Stomach (tissue), 9 donors: ENCODE data around the gene QRFP. TPM values are rescaled to one million over a fixed set of nuclear protein-coding genes. Genes with fewer than 3 reads are reported as not detected.

ENCODE experiments used
- DNase-seq, 2 donors: peaks; one replicate each; pipeline versions ENCODE4 v3.0.0 to v3.0.0-alpha.2; 2013 to 2019
- H3K27ac ChIP-seq, 5 donors: fragments of 200-600 bp in 4 of 5; sonication (generic) in 4 of 5; one replicate each; pipeline ENCODE4 v1.5.1; 2013 to 2019; ENCODE audit warnings: mild to moderate bottlenecking in 1 of 5, moderate library complexity in 1 of 5
- H3K27me3 ChIP-seq, 3 donors: fragments of 200-600 bp; sonication (generic); one replicate each; pipeline ENCODE4 v1.5.1; 2017 to 2019; ENCODE audit warnings: mixed run types in 1 of 3
- H3K36me3 ChIP-seq, 4 donors: fragments of 200-600 bp; sonication (generic); 1 replicate in 3 of 4; 2 replicates in 1 of 4; pipeline ENCODE4 v1.5.1; 2016 to 2019
- H3K4me1 ChIP-seq, 4 donors: fragments of 200-600 bp; sonication (generic); one replicate each; pipeline ENCODE4 v1.5.1; 2016 to 2019
- H3K4me3 ChIP-seq, 4 donors: fragments of 200-600 bp; sonication (generic) in 3 of 4; one replicate each; pipeline ENCODE4 v1.5.1; 2016 to 2019; ENCODE audit warnings: mild to moderate bottlenecking in 1 of 4
- H3K9me3 ChIP-seq, 4 donors: fragments of 200-600 bp; sonication (generic); one replicate each; pipeline ENCODE4 v1.5.1; 2016 to 2019
- CTCF ChIP-seq, 7 experiments: fragments of 450-650 bp in 4 of 7; fragments of 200-600 bp in 3 of 7; sonication (generic) in 3 of 7; IDR thresholded peaks; one replicate each; pipeline ENCODE4 v1.5.1; 2016 to 2019; ENCODE audit warnings: antibody characterized with exemption in 7 of 7, control low read depth in 2 of 7, mild to moderate bottlenecking in 1 of 7
- EP300 ChIP-seq: sonication (generic); formaldehyde crosslinking; IDR thresholded peaks from one replicate; pipeline ENCODE4 v1.6.1; 2017; ENCODE audit warnings: antibody characterized with exemption
- POLR2A ChIP-seq, 4 donors: fragments of 450-650 bp; IDR thresholded peaks; one replicate each; pipeline ENCODE4 v1.6.1; 2016; ENCODE audit warnings: antibody characterized with exemption in 4 of 4, control low read depth in 2 of 4, mild to moderate bottlenecking in 1 of 4, moderate library complexity in 1 of 4
- POLR2AphosphoS5 ChIP-seq, 3 donors: sonication (generic); formaldehyde crosslinking; IDR thresholded peaks; one replicate each; pipeline ENCODE4 v1.6.1; 2016; ENCODE audit warnings: antibody characterized with exemption in 3 of 3
- WGBS, 5 donors: extraction: QIAGEN DNeasy Blood & Tissue Kit in 3 of 5; methylation state at CpG; one replicate each; pipeline versions ENCODE4 v1.1.5 to v1.1.7; 2013 to 2018; 5-methylcytosine and 5-hydroxymethylcytosine counted together
- intact Hi-C: fragments of 100-400 bp; cut with DNase I; formaldehyde crosslinking; loops from one replicate; pipeline ENCODE4 v1.15.1; 2023; ENCODE audit warnings: low total_unique reads
- polyA plus RNA-seq, 3 donors: library from polyadenylated mRNA; stranded (reverse); fragments of 200-250 nt; gene quantifications; one replicate each; pipeline ENCODE4 v1.2.3, GENCODE V29; 2013
- total RNA-seq, 5 donors: library from RNA; depleted of rRNA; stranded (reverse); fragments of >200 nt; gene quantifications; one replicate each; pipeline versions ENCODE4 v1.1.0 to v1.2.3, GENCODE V29; 2014 to 2016
- donor health status: healthy with polysubstance abuse.
- donor health status: Bipolar disorder and iron deficiency.
- donor health status: healthy.

Gene QRFP
- total and polyA plus RNA-seq, 8 donors: not detected

DNA sequence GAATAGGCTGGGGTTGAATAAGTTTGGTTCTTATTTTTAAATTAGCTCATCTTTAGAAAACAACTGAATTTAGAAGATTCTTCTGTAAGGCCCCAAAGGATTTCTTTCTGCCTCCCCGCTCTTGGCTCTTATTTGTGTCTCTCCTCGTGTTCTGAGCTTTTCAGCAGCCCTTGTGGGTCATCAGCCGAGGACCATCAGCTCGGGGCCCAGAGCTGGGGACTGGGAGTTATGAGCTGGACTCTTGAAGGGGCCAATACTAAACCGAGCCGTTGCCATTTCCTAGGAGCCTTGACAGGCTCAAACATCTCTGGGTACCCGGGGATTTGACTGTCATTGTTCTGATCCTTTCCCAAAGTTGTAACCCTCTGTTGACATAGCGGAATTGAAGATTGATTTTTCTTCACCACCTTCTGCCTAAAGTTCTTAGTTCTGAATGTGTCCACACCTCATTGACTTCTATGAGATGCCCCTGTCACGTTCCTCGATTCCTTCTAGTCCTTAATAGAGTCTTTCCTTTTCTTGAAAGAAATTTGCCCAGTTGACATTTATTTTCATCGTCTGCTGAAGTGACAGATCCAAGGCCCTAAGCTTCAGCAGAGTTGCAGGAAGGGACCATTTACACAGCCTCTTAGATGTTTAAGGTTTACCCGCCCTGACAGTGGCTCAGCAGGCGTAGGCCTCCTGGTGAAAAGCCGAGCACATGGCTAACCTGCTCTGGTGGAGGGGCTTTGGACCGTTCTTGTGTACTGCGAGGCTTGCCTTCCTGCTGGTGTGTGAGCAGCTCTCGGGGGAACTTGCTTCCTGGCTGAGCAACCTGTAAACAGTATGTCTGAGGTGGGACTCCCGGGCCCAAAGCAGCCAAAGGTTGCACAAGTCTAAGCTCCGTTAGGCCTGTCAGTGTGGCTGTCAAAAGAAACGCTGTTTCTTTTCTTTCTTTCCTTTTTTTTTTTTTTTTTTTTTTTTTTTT lies 37.6 kb downstream of the QRFP start:
- H3K27ac ChIP-seq: peak overlapping the region in 4 of 5 donors; percentile 25 to 85 (median 73)
- DNase-seq: peak in 1 of 2 donors; percentile 44
- whole genome bisulfite sequencing, 5 donors: 68 to 80% (median 74%) methylated on average over 20 of the region's 20 CpGs

GRCh38 chr9:130857864-130858738 lies 38.5 kb downstream of the QRFP start:
- no peak overlapping the region for H3K4me3 ChIP-seq
- peaks cover 40 to 78% (median 73%) of the 10 kb centered on the region in 4 donors for H3K36me3 ChIP-seq
- TF ChIP-seq POLR2AphosphoS5 (IDR thresholded peaks at IDR 0.05) (peak in 2 of 3 donors; percentile 7 to 43), CTCF (IDR thresholded peaks at IDR 0.05) (no peak), EP300 (no peak), POLR2A (IDR thresholded peaks at IDR 0.05) (no peak)
- peaks cover 11 to 70% (median 40%) of the 10 kb centered on the region in 4 donors for H3K4me1 ChIP-seq
- H3K9me3 ChIP-seq: no peaks in the 10 kb centered on the region
- 54 to 74% (median 69%) methylated on average over 22 of the region's 22 CpGs for WGBS, 5 donors
- peak overlapping the region in 4 of 5 donors; percentile 25 to 85 (median 73) for H3K27ac ChIP-seq
- peak in 1 of 2 donors; percentile 64 for DNase-seq
- intact Hi-C loops: no loop called here
- H3K27me3 ChIP-seq: no peaks in the 10 kb centered on the region

More for the DNA sequence above, 37.6 kb downstream of the QRFP start:
- Histone ChIP-seq H3K4me3 (no peak overlapping the region), H3K36me3 (peaks cover 43 to 84% (median 80%) of the 10 kb centered on the region in 4 donors), H3K27me3 (no peaks in the 10 kb centered on the region), H3K9me3 (no peaks in the 10 kb centered on the region), H3K4me1 (peaks cover 11 to 70% (median 40%) of the 10 kb centered on the region in 4 donors)
- intact Hi-C loops: no loop called here
- TF ChIP-seq EP300: no peak

DNA sequence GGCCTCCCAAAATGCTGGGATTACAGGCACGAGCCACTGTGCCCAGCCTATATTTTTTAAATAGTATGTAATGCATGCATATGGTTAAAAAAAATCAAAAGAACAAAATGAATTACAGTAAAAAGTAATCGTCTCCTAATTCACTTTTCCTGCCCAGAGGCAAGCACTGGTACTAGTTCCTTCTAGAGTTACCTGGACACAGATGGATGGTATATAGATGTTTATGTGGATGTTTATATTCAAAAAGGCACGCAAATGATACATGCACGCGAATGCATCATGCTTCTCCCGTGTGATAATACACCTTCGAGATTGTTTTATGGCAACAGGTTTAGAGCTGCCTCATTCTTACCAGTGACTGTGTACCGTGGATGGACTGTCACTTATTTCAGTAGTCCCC lies 40.1 kb downstream of the QRFP start:
- Histone ChIP-seq H3K4me1 (peaks cover 10 to 58% (median 34%) of the 10 kb centered on the region in 4 donors), H3K36me3 (peaks cover 35 to 68% (median 62%) of the 10 kb centered on the region in 4 donors), H3K27ac (peak overlapping the region in 1 of 5 donors; percentile 85), H3K27me3 (no peaks in the 10 kb centered on the region), H3K9me3 (no peaks in the 10 kb centered on the region), H3K4me3 (no peak overlapping the region)
- no peak for TF ChIP-seq CTCF (IDR thresholded peaks at IDR 0.05)
- TF ChIP-seq POLR2A (IDR thresholded peaks at IDR 0.05): no peak
- TF ChIP-seq POLR2AphosphoS5 (IDR thresholded peaks at IDR 0.05): no peak
- TF ChIP-seq EP300: no peak
- 72 to 85% (median 80%) methylated on average over 8 of the region's 8 CpGs for WGBS, 5 donors
- no peak for DNase-seq
- intact Hi-C loops: no loop called here

DNA sequence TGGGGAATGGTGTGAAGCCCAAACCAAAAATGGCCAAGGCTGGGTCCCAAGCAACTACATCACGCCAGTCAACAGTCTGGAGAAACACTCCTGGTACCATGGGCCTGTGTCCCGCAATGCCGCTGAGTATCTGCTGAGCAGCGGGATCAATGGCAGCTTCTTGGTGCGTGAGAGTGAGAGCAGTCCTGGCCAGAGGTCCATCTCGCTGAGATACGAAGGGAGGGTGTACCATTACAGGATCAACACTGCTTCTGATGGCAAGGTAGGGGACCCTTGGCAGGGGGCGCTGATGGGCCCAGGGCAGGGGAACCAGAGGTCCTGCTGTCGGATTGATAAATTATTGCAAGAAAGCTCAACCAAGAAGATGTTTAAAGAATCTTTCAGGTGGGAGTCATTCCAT lies 41.8 kb downstream of the QRFP start:
- 92 to 100% (median 95%) methylated on average over 8 to 9 of the region's 9 CpGs for WGBS, 5 donors
- peak overlapping the region in 1 of 5 donors; percentile 30 for H3K27ac ChIP-seq
- peaks cover 35 to 57% (median 54%) of the 10 kb centered on the region in 4 donors for H3K36me3 ChIP-seq
- no peaks in the 10 kb centered on the region for H3K9me3 ChIP-seq
- H3K4me3 ChIP-seq: no peak overlapping the region
- no peak for DNase-seq
- intact Hi-C loops: no loop called here
- H3K27me3 ChIP-seq: no peaks in the 10 kb centered on the region
- H3K4me1 ChIP-seq: peaks cover 4 to 56% (median 29%) of the 10 kb centered on the region in 4 donors
- TF ChIP-seq POLR2AphosphoS5 (IDR thresholded peaks at IDR 0.05): no peak
- no peak for TF ChIP-seq EP300
- TF ChIP-seq CTCF (IDR thresholded peaks at IDR 0.05): no peak
- TF ChIP-seq POLR2A (IDR thresholded peaks at IDR 0.05): no peak
